ENCODE data around the gene SLC27A2.
"Not testable (repeated sequence)": the region's sequence is repeated elsewhere in the genome, so short reads cannot be mapped to it uniquely, and the experiment has no call there.

The SLC27A2 gene

GRCh38 chr15:50186752-50187151 lies 4.8 kb downstream of the SLC27A2 start:
- TF ChIP-seq CTCF (conservative IDR thresholded peaks at IDR 0.05) = peak; percentile 29
- H3K27ac ChIP-seq = no peak overlapping the region

GRCh38 chr15:50187525-50187924 lies 5.5 kb downstream of the SLC27A2 start:
- TF ChIP-seq CTCF (conservative IDR thresholded peaks at IDR 0.05) = no peak
- no peak overlapping the region for H3K27ac ChIP-seq

- no peak overlapping the region for H3K27ac ChIP-seq
- TF ChIP-seq CTCF (conservative IDR thresholded peaks at IDR 0.05) = no peak
These were observed 6.0 kb downstream of the SLC27A2 start for GRCh38 chr15:50187997-50188396.

- not testable (repeated sequence) for H3K27ac ChIP-seq
These were observed 6.8 kb downstream of the SLC27A2 start for GRCh38 chr15:50188793-50189192.

GRCh38 chr15:50189633-50190032 lies 7.6 kb downstream of the SLC27A2 start:
- H3K27ac ChIP-seq = no peak overlapping the region
- TF ChIP-seq CTCF (conservative IDR thresholded peaks at IDR 0.05) = no peak

GRCh38 chr15:50190166-50190570 lies 8.2 kb downstream of the SLC27A2 start:
- H3K27ac ChIP-seq = no peak overlapping the region
- TF ChIP-seq CTCF (conservative IDR thresholded peaks at IDR 0.05) = no peak

- TF ChIP-seq CTCF (conservative IDR thresholded peaks at IDR 0.05) = no peak
- no peak overlapping the region for H3K27ac ChIP-seq
These were observed 8.7 kb downstream of the SLC27A2 start for GRCh38 chr15:50190723-50191122.

- no peak overlapping the region for H3K27ac ChIP-seq
- no peak for TF ChIP-seq CTCF (conservative IDR thresholded peaks at IDR 0.05)
These were observed 10.2 kb downstream of the SLC27A2 start for GRCh38 chr15:50192164-50192563.

Measured in VCaP (cell line).